GM21717 (cell line): ENCODE results near the gene FBXO31.
"Not testable (repeated sequence)": the region's sequence is repeated elsewhere in the genome, so short reads cannot be mapped to it uniquely, and the experiment has no call there.

ENCODE experiments used
- ATAC-seq: cut with Tn5 transposase; IDR thresholded peaks from one replicate; pipeline ENCODE4 v1.9.1; 2021; ENCODE audit warnings: mild to moderate bottlenecking, moderate library complexity; ENCODE audit not compliant: unreplicated experiment

FBXO31 gene

GRCh38 chr16:87365021-87365713 lies 18.4 kb downstream of the FBXO31 start:
- ATAC-seq: no peak

- ATAC-seq: no peak
Observed at GRCh38 chr16:87363771-87364455, 19.7 kb downstream of the FBXO31 start.

- not testable (repeated sequence) for ATAC-seq
Observed at GRCh38 chr16:87362828-87363559, 20.6 kb downstream of the FBXO31 start.

- no peak for ATAC-seq
Observed at GRCh38 chr16:87361916-87362619, 21.5 kb downstream of the FBXO31 start.

GRCh38 chr16:87360862-87361610 lies 22.5 kb downstream of the FBXO31 start:
- ATAC-seq: no peak

GRCh38 chr16:87359121-87359520 lies 24.5 kb downstream of the FBXO31 start:
- ATAC-seq: no peak

- ATAC-seq: no peak
Observed at GRCh38 chr16:87358696-87359095, 24.9 kb downstream of the FBXO31 start.

- ATAC-seq: no peak
Observed at GRCh38 chr16:87358250-87358649, 25.3 kb downstream of the FBXO31 start.

- no peak for ATAC-seq
Observed at GRCh38 chr16:87356491-87356853, 27.1 kb downstream of the FBXO31 start.

- ATAC-seq: no peak
Observed at GRCh38 chr16:87353613-87354012, 30.0 kb downstream of the FBXO31 start.

- no peak for ATAC-seq
Observed at GRCh38 chr16:87352818-87353217, 30.8 kb downstream of the FBXO31 start.

- ATAC-seq: no peak
Observed at GRCh38 chr16:87351320-87351698, 32.3 kb downstream of the FBXO31 start.

- ATAC-seq: no peak
Observed at GRCh38 chr16:87350681-87351319, 32.8 kb downstream of the FBXO31 start.

- no peak for ATAC-seq
Observed at GRCh38 chr16:87350031-87350430, 33.5 kb downstream of the FBXO31 start.

- ATAC-seq: no peak
Observed at GRCh38 chr16:87348616-87349157, 34.9 kb downstream of the FBXO31 start.

- ATAC-seq: no peak
Observed at GRCh38 chr16:87347932-87348615, 35.5 kb downstream of the FBXO31 start.

GRCh38 chr16:87346517-87347060 lies 37.0 kb downstream of the FBXO31 start:
- no peak for ATAC-seq

GRCh38 chr16:87345726-87346424 lies 37.7 kb downstream of the FBXO31 start:
- ATAC-seq: no peak
